ENCODE measurements around the gene KLHDC7B.

Gene KLHDC7B

GRCh38 chr22:50505276-50505775, 40.4 kb upstream of the KLHDC7B start:
- DNase-seq (ENCODE audit: insufficient read length, low spot score) (no peak), FAIRE-seq (no peak)
- no peak for TF ChIP-seq POLR2A (IDR thresholded peaks at IDR 0.05; ENCODE audit: low read depth, low read length)
- no peak for TF ChIP-seq SPI1 (IDR thresholded peaks at IDR 0.05; ENCODE audit: low read depth, low read length)
- TF ChIP-seq POU2F2 (IDR thresholded peaks at IDR 0.05; ENCODE audit: low read depth, low read length) = no peak
- no peak for TF ChIP-seq PAX5 (IDR thresholded peaks at IDR 0.05; ENCODE audit: insufficient read depth, low read length, severe bottlenecking)
- TF ChIP-seq TAF1 (IDR thresholded peaks at IDR 0.05; ENCODE audit: low read depth, low read length) = no peak
- no peak for TF ChIP-seq POLR2AphosphoS5 (IDR thresholded peaks at IDR 0.05; ENCODE audit: low read depth, low read length)

DNA sequence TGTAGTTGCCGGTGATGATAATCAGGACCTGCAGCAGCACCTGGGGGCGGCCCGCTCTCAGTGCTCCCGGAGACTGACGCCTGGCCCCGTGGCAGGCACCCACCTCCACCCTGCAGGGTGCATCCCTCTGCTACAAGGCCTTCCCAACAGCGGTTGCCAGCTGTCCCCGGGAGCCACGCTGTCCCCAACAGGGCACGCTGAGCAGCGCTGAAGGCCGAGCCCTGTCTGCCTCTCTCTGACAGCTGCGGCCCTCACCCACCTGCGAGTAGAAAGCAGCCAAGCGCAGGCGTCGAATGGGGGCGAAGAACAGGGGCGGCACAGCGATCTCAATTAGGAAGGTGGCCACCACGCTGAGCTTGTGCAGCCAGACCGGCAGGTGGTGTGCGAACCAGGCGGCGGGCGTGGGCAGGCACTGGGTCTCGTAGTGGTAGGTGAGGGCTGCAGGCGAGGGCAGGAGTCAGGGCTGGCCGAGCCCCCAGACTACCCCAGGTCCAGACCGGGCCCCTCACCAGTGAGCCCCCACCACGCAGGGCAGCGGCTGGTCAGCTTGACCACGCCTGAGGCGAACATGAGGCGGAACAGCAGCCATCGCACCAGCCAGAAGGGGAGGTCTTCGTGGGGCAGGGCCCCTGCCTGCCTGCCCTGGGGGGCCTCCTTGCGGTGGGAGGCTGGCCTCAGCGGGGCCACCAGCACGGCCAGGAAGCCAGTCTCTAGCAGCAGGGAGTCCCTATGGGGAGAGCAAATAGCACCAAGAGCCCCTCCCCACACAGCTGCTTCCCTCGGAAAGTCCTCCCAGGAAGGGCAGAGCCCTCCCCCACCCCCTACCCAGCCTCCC, 39.7 kb upstream of the KLHDC7B start:
- DNase-seq (ENCODE audit: insufficient read length, low spot score) (no peak), FAIRE-seq (no peak)
- TF ChIP-seq POLR2A (IDR thresholded peaks at IDR 0.05; ENCODE audit: low read depth, low read length) = no peak
- TF ChIP-seq PAX5 (IDR thresholded peaks at IDR 0.05; ENCODE audit: insufficient read depth, low read length, severe bottlenecking) = no peak
- TF ChIP-seq SPI1 (IDR thresholded peaks at IDR 0.05; ENCODE audit: low read depth, low read length) = no peak
- no peak for TF ChIP-seq TAF1 (IDR thresholded peaks at IDR 0.05; ENCODE audit: low read depth, low read length)
- no peak for TF ChIP-seq POU2F2 (IDR thresholded peaks at IDR 0.05; ENCODE audit: low read depth, low read length)
- TF ChIP-seq POLR2AphosphoS5 (IDR thresholded peaks at IDR 0.05; ENCODE audit: low read depth, low read length) = no peak

GRCh38 chr22:50506611-50507420, 38.9 kb upstream of the KLHDC7B start:
- TF ChIP-seq TAF1 (IDR thresholded peaks at IDR 0.05; ENCODE audit: low read depth, low read length) = no peak
- TF ChIP-seq POLR2AphosphoS5 (IDR thresholded peaks at IDR 0.05; ENCODE audit: low read depth, low read length) = no peak
- no peak for TF ChIP-seq SPI1 (IDR thresholded peaks at IDR 0.05; ENCODE audit: low read depth, low read length)
- no peak for TF ChIP-seq PAX5 (IDR thresholded peaks at IDR 0.05; ENCODE audit: insufficient read depth, low read length, severe bottlenecking)
- no peak for TF ChIP-seq POU2F2 (IDR thresholded peaks at IDR 0.05; ENCODE audit: low read depth, low read length)
- no peak for TF ChIP-seq POLR2A (IDR thresholded peaks at IDR 0.05; ENCODE audit: low read depth, low read length)
- DNase-seq (ENCODE audit: insufficient read length, low spot score) (no peak), FAIRE-seq (no peak)

- DNase-seq (ENCODE audit: insufficient read length, low spot score) = peak; percentile 99
- peak; percentile 93 for FAIRE-seq
- no peak for TF ChIP-seq PAX5 (IDR thresholded peaks at IDR 0.05; ENCODE audit: insufficient read depth, low read length, severe bottlenecking)
- peak; percentile 2; the same call in 1 of the 2 replicates for TF ChIP-seq POLR2AphosphoS5 (IDR thresholded peaks at IDR 0.05; ENCODE audit: low read depth, low read length)
- peak; percentile 36; the same call in 1 of the 2 replicates for TF ChIP-seq TAF1 (IDR thresholded peaks at IDR 0.05; ENCODE audit: low read depth, low read length)
- no peak for TF ChIP-seq POU2F2 (IDR thresholded peaks at IDR 0.05; ENCODE audit: low read depth, low read length)
- 0 out of 2 replicates have a peak, but pooled peaks have one; percentile 40 for TF ChIP-seq POLR2A (IDR thresholded peaks at IDR 0.05; ENCODE audit: low read depth, low read length)
- TF ChIP-seq SPI1 (IDR thresholded peaks at IDR 0.05; ENCODE audit: low read depth, low read length) = no peak
These were observed 38.2 kb upstream of the KLHDC7B start, which contains the start of gene LMF2 for GRCh38 chr22:50507421-50507990. Gene LMF2 (minus strand): TSS chr22:50507702. CDS start chr22:50507675, 27 bp downstream.

DNA sequence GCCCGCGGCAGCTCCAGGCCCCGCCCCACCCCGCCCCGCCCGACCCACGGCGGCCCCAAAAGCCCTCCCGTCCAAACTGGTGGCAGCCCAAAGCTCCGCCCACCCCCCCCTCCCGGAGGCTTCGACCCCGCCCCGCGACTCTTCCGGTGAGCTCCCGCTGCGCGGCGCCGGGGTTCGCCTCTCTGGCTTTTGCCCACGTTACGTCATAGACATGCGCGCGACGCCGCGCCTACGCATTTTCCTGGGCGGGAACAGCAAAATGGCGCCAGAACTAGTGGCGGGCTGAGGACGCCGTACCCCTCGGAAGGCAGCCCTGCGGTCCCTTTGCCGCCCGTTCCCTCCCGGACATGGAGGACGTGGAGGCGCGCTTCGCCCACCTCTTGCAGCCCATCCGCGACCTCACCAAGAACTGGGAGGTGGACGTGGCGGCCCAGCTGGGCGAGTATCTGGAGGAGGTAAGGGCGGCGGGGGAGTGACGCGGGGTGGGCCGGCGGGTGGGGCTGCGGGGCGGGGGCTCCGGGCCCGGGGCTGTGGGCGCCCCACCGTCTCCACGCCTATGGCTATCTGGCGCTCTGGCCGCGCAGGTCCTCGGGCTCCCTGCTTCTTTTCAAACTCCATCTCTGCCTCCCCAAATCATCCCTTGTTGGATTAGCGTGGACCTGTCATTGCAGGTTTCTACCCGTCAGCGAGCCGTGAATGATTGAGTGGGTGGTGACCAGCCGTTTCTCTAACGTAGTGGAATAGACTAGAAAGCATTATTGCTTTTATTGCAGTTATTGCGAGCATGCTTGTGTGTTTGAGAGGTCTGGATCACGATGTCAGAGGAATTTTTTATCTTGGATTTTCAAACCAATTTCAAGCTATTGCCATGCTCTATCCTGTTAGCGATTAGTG, 37.5 kb upstream of the KLHDC7B start, which contains the start of gene NCAPH2:
Gene NCAPH2 (plus strand): TSS at position 234 of the 894 bp plus-strand sequence. CDS start 114 bp downstream, at position 348.
- TF ChIP-seq POLR2AphosphoS5 (IDR thresholded peaks at IDR 0.05; ENCODE audit: low read depth, low read length) = peak; percentile 88
- peak; percentile 92 for TF ChIP-seq TAF1 (IDR thresholded peaks at IDR 0.05; ENCODE audit: low read depth, low read length)
- no peak for TF ChIP-seq SPI1 (IDR thresholded peaks at IDR 0.05; ENCODE audit: low read depth, low read length)
- TF ChIP-seq POLR2A (IDR thresholded peaks at IDR 0.05; ENCODE audit: low read depth, low read length) = peak; percentile 87
- TF ChIP-seq POU2F2 (IDR thresholded peaks at IDR 0.05; ENCODE audit: low read depth, low read length) = peak; percentile 20; the same call in 1 of the 2 replicates
- no peak for TF ChIP-seq PAX5 (IDR thresholded peaks at IDR 0.05; ENCODE audit: insufficient read depth, low read length, severe bottlenecking)
- DNase-seq (ENCODE audit: insufficient read length, low spot score) = peak; percentile 100
- peak; percentile 99 for FAIRE-seq

GRCh38 chr22:50508897-50509296, 36.8 kb upstream of the KLHDC7B start:
- TF ChIP-seq SPI1 (IDR thresholded peaks at IDR 0.05; ENCODE audit: low read depth, low read length) (no peak), POU2F2 (IDR thresholded peaks at IDR 0.05; ENCODE audit: low read depth, low read length) (no peak), POLR2AphosphoS5 (IDR thresholded peaks at IDR 0.05; ENCODE audit: low read depth, low read length) (no peak), TAF1 (IDR thresholded peaks at IDR 0.05; ENCODE audit: low read depth, low read length) (no peak), POLR2A (IDR thresholded peaks at IDR 0.05; ENCODE audit: low read depth, low read length) (no peak), PAX5 (IDR thresholded peaks at IDR 0.05; ENCODE audit: insufficient read depth, low read length, severe bottlenecking) (no peak)
- peak; percentile 77 for FAIRE-seq
- no peak for DNase-seq (ENCODE audit: insufficient read length, low spot score)

DNA sequence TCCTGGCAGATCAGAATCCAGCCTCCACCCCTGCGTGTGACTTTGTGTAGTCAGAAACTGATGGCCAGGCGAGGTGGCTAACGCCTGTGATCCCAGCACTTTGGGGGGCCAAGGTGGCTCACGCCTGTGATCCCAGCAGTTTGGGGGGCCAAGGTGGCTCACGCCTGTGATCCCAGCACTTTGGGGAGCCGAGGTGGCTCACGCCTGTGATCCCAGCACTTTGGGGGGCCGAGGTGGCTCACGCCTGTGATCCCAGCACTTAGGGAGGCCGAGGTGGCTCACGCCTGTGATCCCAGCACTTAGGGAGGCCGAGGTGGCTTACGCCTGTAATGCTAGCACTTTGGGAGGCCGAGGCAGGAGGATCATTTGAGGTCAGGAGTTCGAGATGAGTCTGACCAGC, 32.5 kb upstream of the KLHDC7B start:
- FAIRE-seq (no peak), DNase-seq (ENCODE audit: insufficient read length, low spot score) (no peak)
- TF ChIP-seq PAX5 (IDR thresholded peaks at IDR 0.05; ENCODE audit: insufficient read depth, low read length, severe bottlenecking) (no peak), SPI1 (IDR thresholded peaks at IDR 0.05; ENCODE audit: low read depth, low read length) (no peak), TAF1 (IDR thresholded peaks at IDR 0.05; ENCODE audit: low read depth, low read length) (no peak), POU2F2 (IDR thresholded peaks at IDR 0.05; ENCODE audit: low read depth, low read length) (no peak), POLR2A (IDR thresholded peaks at IDR 0.05; ENCODE audit: low read depth, low read length) (no peak), POLR2AphosphoS5 (IDR thresholded peaks at IDR 0.05; ENCODE audit: low read depth, low read length) (no peak)
